HG02852 (cell line): Measurements from ENCODE around the gene EGFLAM.
"Not testable (repeated sequence)": the region's sequence is repeated elsewhere in the genome, so short reads cannot be mapped to it uniquely, and the experiment has no call there.

Source experiments
- ATAC-seq: cut with Tn5 transposase; IDR thresholded peaks from one replicate; pipeline ENCODE4 v1.9.1; 2021; ENCODE audit warnings: mild to moderate bottlenecking, moderate library complexity; ENCODE audit not compliant: unreplicated experiment

EGFLAM gene

GRCh38 chr5:38323645-38324295, 65.4 kb downstream of the EGFLAM start:
- ATAC-seq = no peak

GRCh38 chr5:38329132-38329715, 70.9 kb downstream of the EGFLAM start:
- ATAC-seq = no peak

- no peak for ATAC-seq
These were observed 71.8 kb downstream of the EGFLAM start for GRCh38 chr5:38330207-38330606.

- ATAC-seq = no peak
These were observed 73.5 kb downstream of the EGFLAM start for GRCh38 chr5:38331831-38332230.

GRCh38 chr5:38333181-38333580, 74.8 kb downstream of the EGFLAM start:
- ATAC-seq = not testable (repeated sequence)

- no peak for ATAC-seq
These were observed 80.1 kb downstream of the EGFLAM start for GRCh38 chr5:38338455-38338854.

GRCh38 chr5:38339446-38339845, 81.1 kb downstream of the EGFLAM start:
- no peak for ATAC-seq

GRCh38 chr5:38341056-38341455, 82.7 kb downstream of the EGFLAM start:
- ATAC-seq = no peak

GRCh38 chr5:38341641-38342040, 83.3 kb downstream of the EGFLAM start:
- ATAC-seq = no peak

- no peak for ATAC-seq
These were observed 83.9 kb downstream of the EGFLAM start for GRCh38 chr5:38342261-38342660.

- ATAC-seq = no peak
These were observed 86.5 kb downstream of the EGFLAM start for GRCh38 chr5:38344891-38345290.

- ATAC-seq = no peak
These were observed 88.2 kb downstream of the EGFLAM start for GRCh38 chr5:38346593-38346992.

- no peak for ATAC-seq
These were observed 88.8 kb downstream of the EGFLAM start for GRCh38 chr5:38347040-38347763.

GRCh38 chr5:38347896-38348295, 89.5 kb downstream of the EGFLAM start:
- ATAC-seq = no peak

- ATAC-seq = no peak
These were observed 102.1 kb downstream of the EGFLAM start for GRCh38 chr5:38360323-38361061.

GRCh38 chr5:38362713-38363112, 104.4 kb downstream of the EGFLAM start:
- ATAC-seq = no peak

GRCh38 chr5:38364825-38365224, 106.5 kb downstream of the EGFLAM start:
- ATAC-seq = no peak

GRCh38 chr5:38367410-38367809, 109.1 kb downstream of the EGFLAM start:
- no peak for ATAC-seq

- ATAC-seq = no peak
These were observed 109.6 kb downstream of the EGFLAM start for GRCh38 chr5:38367966-38368365.

GRCh38 chr5:38369692-38370091, 111.3 kb downstream of the EGFLAM start:
- ATAC-seq = no peak

- no peak for ATAC-seq
These were observed 112.2 kb downstream of the EGFLAM start for GRCh38 chr5:38370358-38371100.
